Liver (tissue), 3 donors: ENCODE measurements around the gene TEX51.

ENCODE experiments used
- ATF3 ChIP-seq: IDR thresholded peaks from 2 replicates; pipeline ENCODE4 v1.6.1; 2016; ENCODE audit warnings: antibody characterized with exemption
- CTCF ChIP-seq: fragments of 150-350 bp; IDR thresholded peaks from 2 replicates; pipeline ENCODE4 v1.5.1; 2017; ENCODE audit warnings: improper control_type of control experiment, low read depth, low read length; ENCODE audit not compliant: missing input control
- FOXA1 ChIP-seq: IDR thresholded peaks from 2 replicates; pipeline ENCODE4 v1.6.1; 2016; ENCODE audit warnings: antibody characterized with exemption
- GABPA ChIP-seq, 2 donors: IDR thresholded peaks in 1 of 2; conservative IDR thresholded peaks in 1 of 2; 2 replicates each; pipeline ENCODE4 v1.6.1; 2016; ENCODE audit warnings: antibody characterized with exemption in 2 of 2, mild to moderate bottlenecking in 1 of 2, moderate library complexity in 1 of 2
- JUND ChIP-seq, 2 donors: IDR thresholded peaks; 2 replicates each; pipeline ENCODE4 v1.6.1; 2016; ENCODE audit warnings: antibody characterized with exemption in 2 of 2
- MAX ChIP-seq: IDR thresholded peaks from 2 replicates; pipeline ENCODE4 v1.6.1; 2016; ENCODE audit warnings: antibody characterized with exemption
- REST ChIP-seq: IDR thresholded peaks from 2 replicates; pipeline ENCODE4 v1.6.1; 2016; ENCODE audit warnings: antibody characterized with exemption, mild to moderate bottlenecking
- RXRA ChIP-seq, 2 donors: IDR thresholded peaks; 2 replicates each; pipeline ENCODE4 v1.6.1; 2017 to 2018; ENCODE audit warnings: antibody characterized with exemption in 2 of 2, mild to moderate bottlenecking in 1 of 2
- TAF1 ChIP-seq: conservative IDR thresholded peaks from 2 replicates; pipeline ENCODE4 v1.6.1; 2016; ENCODE audit warnings: antibody characterized with exemption, mild to moderate bottlenecking
- donor health status: healthy.
- donor health status: healthy.

GRCh38 chr2:126849991-126850535, 48.6 kb upstream of the TEX51 start:
- TF ChIP-seq CTCF (no peak), JUND (IDR thresholded peaks at IDR 0.05) (no peak), GABPA (IDR thresholded peaks at IDR 0.05 in 1 of 2, conservative IDR thresholded peaks at IDR 0.05 in 1 of 2) (no peak), RXRA (IDR thresholded peaks at IDR 0.05) (no peak), FOXA1 (no peak), REST (no peak), ATF3 (no peak), TAF1 (no peak), MAX (no peak)
